ENCODE results near the gene C1QTNF7. TPM values are rescaled to one million over a fixed set of nuclear protein-coding genes. Genes with fewer than 3 reads are reported as not detected.

The C1QTNF7 gene
- total RNA-seq, 1 experiment from 2014 or later, result 0.21 TPM

GRCh38 chr4:15414551-15415091 is 13.2 kb upstream of the C1QTNF7 start:
- H3K4me3 ChIP-seq (ENCODE audit: low read depth, low read length, poor library complexity, severe bottlenecking), result no peak overlapping the region
- H3K9me3 ChIP-seq (ENCODE audit: low read depth, low read length, poor library complexity, severe bottlenecking), result no peaks in the 10 kb centered on the region
- no peak overlapping the region for H3K27ac ChIP-seq (ENCODE audit: low read depth, low read length, poor library complexity, severe bottlenecking)
- TF ChIP-seq CTCF (conservative IDR thresholded peaks at IDR 0.05; ENCODE audit: low read depth, low read length) (no peak), EZH2 (IDR thresholded peaks at IDR 0.05; ENCODE audit: borderline replicate concordance, low read depth, low read length, poor library complexity, severe bottlenecking) (no peak)
- BruUV-seq (replicated peaks), result no TSS peak
- DNase-seq (ENCODE audit: low spot score), result no peak
- peaks cover 43% of the 10 kb centered on the region for H3K4me1 ChIP-seq (ENCODE audit: insufficient read depth, low read length, poor library complexity, severe bottlenecking)
- no peaks in the 10 kb centered on the region for H3K36me3 ChIP-seq (ENCODE audit: insufficient read depth, low read length, poor library complexity, severe bottlenecking)
- ChIA-PET CTCF (no interaction called here), POLR2A (ENCODE audit: low non-redundant PET) (no interaction called here)
- H3K27me3 ChIP-seq (replicated peaks; ENCODE audit: insufficient read depth, low read depth, low read length, poor library complexity), result no peaks in the 10 kb centered on the region
- intact Hi-C loops (cut with micrococcal nuclease; ENCODE audit: unreplicated experiment), result no loop called here

DNA sequence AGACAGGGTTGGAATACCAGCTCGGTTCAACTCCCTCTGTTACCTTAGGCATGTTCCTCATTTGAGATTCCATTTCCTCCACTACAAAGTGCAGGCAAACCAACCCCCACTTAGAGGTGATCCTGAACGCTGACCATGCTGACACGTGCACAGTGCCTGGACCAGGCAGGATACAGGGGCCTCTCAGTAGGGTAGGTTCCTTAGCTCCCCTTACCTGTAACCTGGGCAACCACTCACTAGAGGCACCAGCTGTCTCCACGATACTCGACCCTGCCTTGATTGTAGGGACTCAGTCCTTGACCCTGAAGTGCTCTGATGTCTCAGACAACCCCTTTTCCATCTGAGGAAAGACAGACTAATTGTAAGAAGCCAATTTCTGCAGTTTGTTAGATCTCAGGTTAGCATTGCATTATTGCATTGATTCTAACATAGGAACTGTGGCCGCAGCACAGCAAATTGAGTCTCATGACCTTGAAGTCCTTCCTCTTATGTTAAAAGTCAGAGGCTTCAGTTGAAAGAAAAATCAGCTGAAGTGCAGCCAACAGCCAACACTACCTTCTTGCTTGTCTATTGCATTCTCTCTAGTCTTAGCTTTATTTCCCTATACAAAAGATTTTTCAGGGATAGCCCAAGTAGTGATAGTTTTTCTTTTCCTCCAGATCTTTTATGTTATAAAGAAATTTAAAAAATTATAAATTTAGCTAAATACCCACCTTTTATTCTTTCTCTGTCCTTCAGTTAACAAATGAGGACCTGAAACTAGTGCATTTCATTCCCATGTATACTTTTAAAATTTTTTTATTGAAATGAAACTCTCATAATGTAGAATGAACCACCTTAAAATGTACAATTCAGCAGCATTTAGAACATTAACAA is 11.2 kb upstream of the C1QTNF7 start:
- no peak for DNase-seq (ENCODE audit: low spot score)
- TF ChIP-seq EZH2 (IDR thresholded peaks at IDR 0.05; ENCODE audit: borderline replicate concordance, low read depth, low read length, poor library complexity, severe bottlenecking) (no peak), CTCF (conservative IDR thresholded peaks at IDR 0.05; ENCODE audit: low read depth, low read length) (no peak)
- no TSS peak for BruUV-seq (replicated peaks)
- Histone ChIP-seq H3K27me3 (replicated peaks; ENCODE audit: insufficient read depth, low read depth, low read length, poor library complexity) (no peaks in the 10 kb centered on the region), H3K36me3 (ENCODE audit: insufficient read depth, low read length, poor library complexity, severe bottlenecking) (no peaks in the 10 kb centered on the region), H3K27ac (ENCODE audit: low read depth, low read length, poor library complexity, severe bottlenecking) (no peak overlapping the region), H3K4me3 (ENCODE audit: low read depth, low read length, poor library complexity, severe bottlenecking) (no peak overlapping the region), H3K9me3 (ENCODE audit: low read depth, low read length, poor library complexity, severe bottlenecking) (no peaks in the 10 kb centered on the region), H3K4me1 (ENCODE audit: insufficient read depth, low read length, poor library complexity, severe bottlenecking) (peaks cover 25% of the 10 kb centered on the region)
- intact Hi-C loops (cut with micrococcal nuclease; ENCODE audit: unreplicated experiment), result no loop called here
- POLR2A ChIA-PET (ENCODE audit: low non-redundant PET), result no interaction called here
- CTCF ChIA-PET, result no interaction called here

DNA sequence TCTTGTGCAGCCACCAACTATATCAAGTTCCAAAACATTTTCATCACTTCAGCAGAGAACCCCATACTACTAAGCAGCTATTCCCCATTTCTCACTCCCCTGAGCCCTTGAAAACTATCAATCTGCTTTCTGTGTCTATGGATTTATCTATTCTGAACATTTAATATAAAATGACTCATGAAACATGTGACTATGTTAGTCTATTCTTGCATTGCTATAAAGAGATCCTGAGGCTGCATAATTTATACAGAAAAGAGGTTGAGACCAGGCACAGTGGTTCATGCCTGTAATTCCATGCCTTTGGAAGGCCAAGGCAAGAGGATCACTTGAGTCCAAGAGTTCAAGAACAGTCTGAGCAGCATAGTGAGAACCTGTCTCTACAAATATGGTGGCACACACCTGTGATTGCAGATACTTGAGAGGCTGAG is 10.6 kb upstream of the C1QTNF7 start:
- intact Hi-C loops (cut with micrococcal nuclease; ENCODE audit: unreplicated experiment), result no loop called here
- Histone ChIP-seq H3K9me3 (ENCODE audit: low read depth, low read length, poor library complexity, severe bottlenecking) (no peaks in the 10 kb centered on the region), H3K4me3 (ENCODE audit: low read depth, low read length, poor library complexity, severe bottlenecking) (no peak overlapping the region), H3K4me1 (ENCODE audit: insufficient read depth, low read length, poor library complexity, severe bottlenecking) (peaks cover 19% of the 10 kb centered on the region), H3K27me3 (replicated peaks; ENCODE audit: insufficient read depth, low read depth, low read length, poor library complexity) (no peaks in the 10 kb centered on the region), H3K36me3 (ENCODE audit: insufficient read depth, low read length, poor library complexity, severe bottlenecking) (no peaks in the 10 kb centered on the region), H3K27ac (ENCODE audit: low read depth, low read length, poor library complexity, severe bottlenecking) (no peak overlapping the region)
- TF ChIP-seq EZH2 (IDR thresholded peaks at IDR 0.05; ENCODE audit: borderline replicate concordance, low read depth, low read length, poor library complexity, severe bottlenecking) (no peak), CTCF (conservative IDR thresholded peaks at IDR 0.05; ENCODE audit: low read depth, low read length) (no peak)
- BruUV-seq (replicated peaks), result no TSS peak
- DNase-seq (ENCODE audit: low spot score), result no peak
- ChIA-PET POLR2A (ENCODE audit: low non-redundant PET) (no interaction called here), CTCF (no interaction called here)

Measured in A673 (cell line).